GM23248 (cell line): Measurements from ENCODE around the gene IFT81.

ENCODE experiments used
- EZH2 ChIP-seq: fragments of 200-600 bp; sonication (generic); IDR thresholded peaks from 2 replicates; pipeline ENCODE4 v1.6.1; 2018; ENCODE audit warnings: antibody characterized with exemption, mild to moderate bottlenecking; ENCODE audit not compliant: insufficient read depth, poor library complexity, severe bottlenecking
- EZH2phosphoT487 ChIP-seq: fragments of 200-600 bp; sonication (generic); IDR thresholded peaks from 2 replicates; pipeline ENCODE4 v1.6.1; 2018; ENCODE audit warnings: antibody characterized with exemption, moderate library complexity, mild to moderate bottlenecking, low read depth; ENCODE audit not compliant: insufficient read depth

GRCh38 chr12:110217996-110218674, 94.0 kb downstream of the IFT81 start:
- TF ChIP-seq EZH2phosphoT487 (no peak), EZH2 (no peak)
